ENCODE data around the gene RNF220. TPM values are rescaled to one million over a fixed set of nuclear protein-coding genes. Genes with fewer than 3 reads are reported as not detected.

The RNF220 gene
- total RNA-seq, 1 experiment from 2014 or later = 62.5 TPM

- Histone ChIP-seq H3K27me3 (no peaks in the 10 kb centered on the region), H3K36me3 (no peaks in the 10 kb centered on the region), H3K9me3 (no peaks in the 10 kb centered on the region), H3K4me3 (no peak overlapping the region)
- no peak for DNase-seq
These were observed 265.9 kb downstream of the RNF220 start for GRCh38 chr1:44670751-44671640.

GRCh38 chr1:44672254-44672955 is 267.4 kb downstream of the RNF220 start:
- Histone ChIP-seq H3K36me3 (no peaks in the 10 kb centered on the region), H3K9me3 (no peaks in the 10 kb centered on the region), H3K4me3 (no peak overlapping the region), H3K27me3 (no peaks in the 10 kb centered on the region)
- DNase-seq = peak; percentile 65

GRCh38 chr1:44672961-44673674 is 268.1 kb downstream of the RNF220 start:
- H3K27me3 ChIP-seq = no peaks in the 10 kb centered on the region
- H3K36me3 ChIP-seq = no peaks in the 10 kb centered on the region
- DNase-seq = no peak
- peak overlapping the region; percentile 73 for H3K4me3 ChIP-seq
- no peaks in the 10 kb centered on the region for H3K9me3 ChIP-seq

GRCh38 chr1:44673675-44674112 is 268.6 kb downstream of the RNF220 start:
- no peaks in the 10 kb centered on the region for H3K9me3 ChIP-seq
- no peaks in the 10 kb centered on the region for H3K36me3 ChIP-seq
- no peaks in the 10 kb centered on the region for H3K27me3 ChIP-seq
- no peak for DNase-seq
- H3K4me3 ChIP-seq = peak overlapping the region; percentile 73

- H3K9me3 ChIP-seq = no peaks in the 10 kb centered on the region
- DNase-seq = peak; percentile 99
- peak within 1 kb of the TSS; percentile 73 for H3K4me3 ChIP-seq
- H3K36me3 ChIP-seq = no peaks in the 10 kb centered on the region
- H3K27me3 ChIP-seq = no peaks in the 10 kb centered on the region
These were observed 269.3 kb downstream of the RNF220 start, which contains the start of the genes ARMH1 and TMEM53 for GRCh38 chr1:44674113-44675000. TSS of gene ARMH1 (plus strand) at chr1:44674714. CDS start at chr1:44689698, 14,984 bp downstream. TSS of gene TMEM53 (minus strand) at chr1:44674481. CDS start at chr1:44674391, 90 bp downstream.

- no peaks in the 10 kb centered on the region for H3K27me3 ChIP-seq
- H3K4me3 ChIP-seq = peak overlapping the region; percentile 73
- H3K36me3 ChIP-seq = no peaks in the 10 kb centered on the region
- DNase-seq = no peak
- H3K9me3 ChIP-seq = no peaks in the 10 kb centered on the region
These were observed 270.1 kb downstream of the RNF220 start for GRCh38 chr1:44675186-44675585.

- Histone ChIP-seq H3K36me3 (no peaks in the 10 kb centered on the region), H3K27me3 (no peaks in the 10 kb centered on the region), H3K4me3 (no peak overlapping the region), H3K9me3 (no peaks in the 10 kb centered on the region)
- no peak for DNase-seq
These were observed 271.6 kb downstream of the RNF220 start for GRCh38 chr1:44676484-44677200.

GRCh38 chr1:44677201-44677766 is 272.2 kb downstream of the RNF220 start:
- H3K27me3 ChIP-seq = no peaks in the 10 kb centered on the region
- no peak overlapping the region for H3K4me3 ChIP-seq
- no peak for DNase-seq
- no peaks in the 10 kb centered on the region for H3K9me3 ChIP-seq
- no peaks in the 10 kb centered on the region for H3K36me3 ChIP-seq

GRCh38 chr1:44678120-44678519 is 273.1 kb downstream of the RNF220 start:
- no peak for DNase-seq
- Histone ChIP-seq H3K4me3 (no peak overlapping the region), H3K9me3 (no peaks in the 10 kb centered on the region), H3K36me3 (no peaks in the 10 kb centered on the region), H3K27me3 (no peaks in the 10 kb centered on the region)

GRCh38 chr1:44678626-44679025 is 273.6 kb downstream of the RNF220 start:
- Histone ChIP-seq H3K9me3 (no peaks in the 10 kb centered on the region), H3K36me3 (no peaks in the 10 kb centered on the region), H3K27me3 (no peaks in the 10 kb centered on the region), H3K4me3 (no peak overlapping the region)
- no peak for DNase-seq

- Histone ChIP-seq H3K4me3 (no peak overlapping the region), H3K9me3 (no peaks in the 10 kb centered on the region), H3K27me3 (no peaks in the 10 kb centered on the region), H3K36me3 (no peaks in the 10 kb centered on the region)
- no peak for DNase-seq
These were observed 274.4 kb downstream of the RNF220 start for GRCh38 chr1:44679468-44679867.

GRCh38 chr1:44681905-44682882 is 277.1 kb downstream of the RNF220 start:
- H3K36me3 ChIP-seq = no peaks in the 10 kb centered on the region
- no peak overlapping the region for H3K4me3 ChIP-seq

GRCh38 chr1:44682883-44683265 is 277.8 kb downstream of the RNF220 start:
- H3K36me3 ChIP-seq = no peaks in the 10 kb centered on the region
- H3K9me3 ChIP-seq = no peaks in the 10 kb centered on the region
- no peak overlapping the region for H3K4me3 ChIP-seq
- no peak for DNase-seq
- H3K27me3 ChIP-seq = no peaks in the 10 kb centered on the region

More at GRCh38 chr1:44681905-44682882, 277.1 kb downstream of the RNF220 start:
- no peaks in the 10 kb centered on the region for H3K27me3 ChIP-seq
- DNase-seq = no peak
- no peaks in the 10 kb centered on the region for H3K9me3 ChIP-seq

GRCh38 chr1:44684525-44684924 is 279.5 kb downstream of the RNF220 start:
- Histone ChIP-seq H3K9me3 (no peaks in the 10 kb centered on the region), H3K36me3 (no peaks in the 10 kb centered on the region), H3K4me3 (no peak overlapping the region), H3K27me3 (no peaks in the 10 kb centered on the region)
- DNase-seq = no peak
